Measurements from ENCODE around the gene ANAPC7.
"Not testable (repeated sequence)": the region's sequence is repeated elsewhere in the genome, so short reads cannot be mapped to it uniquely, and the experiment has no call there.

ANAPC7 gene, protein sequence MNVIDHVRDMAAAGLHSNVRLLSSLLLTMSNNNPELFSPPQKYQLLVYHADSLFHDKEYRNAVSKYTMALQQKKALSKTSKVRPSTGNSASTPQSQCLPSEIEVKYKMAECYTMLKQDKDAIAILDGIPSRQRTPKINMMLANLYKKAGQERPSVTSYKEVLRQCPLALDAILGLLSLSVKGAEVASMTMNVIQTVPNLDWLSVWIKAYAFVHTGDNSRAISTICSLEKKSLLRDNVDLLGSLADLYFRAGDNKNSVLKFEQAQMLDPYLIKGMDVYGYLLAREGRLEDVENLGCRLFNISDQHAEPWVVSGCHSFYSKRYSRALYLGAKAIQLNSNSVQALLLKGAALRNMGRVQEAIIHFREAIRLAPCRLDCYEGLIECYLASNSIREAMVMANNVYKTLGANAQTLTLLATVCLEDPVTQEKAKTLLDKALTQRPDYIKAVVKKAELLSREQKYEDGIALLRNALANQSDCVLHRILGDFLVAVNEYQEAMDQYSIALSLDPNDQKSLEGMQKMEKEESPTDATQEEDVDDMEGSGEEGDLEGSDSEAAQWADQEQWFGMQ

DNA sequence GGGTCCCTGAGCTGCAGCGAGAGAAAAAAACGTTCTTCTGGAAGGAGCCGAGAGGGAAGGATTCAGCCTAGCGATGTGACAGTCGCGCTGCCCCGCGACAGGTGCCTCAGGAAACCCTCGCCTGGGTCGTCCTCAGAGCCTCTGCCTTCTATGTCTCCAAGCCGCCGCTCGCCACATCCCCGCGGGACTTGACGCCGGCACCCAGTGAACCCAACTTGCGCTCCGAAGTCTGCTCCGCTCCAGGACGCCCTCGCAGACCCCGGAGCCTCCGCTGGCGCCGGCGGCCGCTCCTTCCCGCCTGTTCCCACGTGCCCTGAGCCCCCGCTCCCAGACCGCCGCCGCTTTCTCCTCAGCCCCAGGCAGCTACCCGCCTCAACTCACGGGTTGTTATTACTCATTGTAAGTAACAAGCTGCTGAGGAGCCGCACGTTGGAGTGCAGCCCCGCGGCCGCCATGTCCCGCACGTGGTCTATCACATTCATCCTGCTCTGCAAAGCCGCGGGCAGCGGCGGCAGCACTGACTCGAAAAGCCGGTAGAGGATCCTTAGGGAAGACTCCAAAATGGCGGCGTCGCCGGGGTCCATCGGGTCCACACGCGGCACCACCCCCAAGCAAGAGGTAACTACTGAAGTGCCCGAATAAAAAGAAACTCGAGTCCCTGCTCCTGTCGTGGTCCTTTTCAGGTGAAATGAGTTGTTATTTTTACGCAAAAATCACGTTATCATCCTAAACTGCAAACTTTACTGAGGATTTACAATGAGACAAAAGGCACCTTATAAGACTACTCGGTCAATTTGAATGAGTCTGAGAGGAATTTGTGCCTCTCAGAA lies at the start of gene ANAPC7:
Gene ANAPC7, minus strand, starts transcription at position 563 of the 830 bp plus-strand sequence. Its CDS starts 81 bp downstream, at position 482.
- in situ Hi-C loops (cut with MboI; ENCODE audit: low sequenced_read_pairs), result no loop called here

DNA sequence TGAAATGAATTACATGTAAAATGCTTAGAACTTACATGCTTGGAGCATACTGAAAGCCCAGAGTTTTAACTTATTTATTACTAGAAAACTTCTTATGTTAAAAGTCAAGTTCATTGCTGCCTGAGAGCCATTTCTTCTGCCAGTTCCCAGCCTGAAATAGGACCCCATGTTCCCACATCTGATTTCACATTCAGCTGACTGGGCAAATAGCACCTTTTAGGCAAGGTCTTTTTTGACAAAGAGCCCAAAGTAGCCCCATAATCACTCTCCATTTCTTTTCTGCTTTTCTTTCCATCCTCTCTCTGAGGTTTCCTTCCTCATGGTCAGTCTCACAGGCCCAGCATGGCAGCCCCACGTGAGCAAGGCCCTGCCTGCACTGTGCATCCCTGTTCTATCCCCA lies 47.8 kb upstream of the ANAPC7 start:
- in situ Hi-C loops (cut with MboI; ENCODE audit: low sequenced_read_pairs), result loop anchor here (10.0 kb wide), 2 partner anchors 54 to 244 kb away; partner anchors contain the start of genes RAD9B and VPS29

DNA sequence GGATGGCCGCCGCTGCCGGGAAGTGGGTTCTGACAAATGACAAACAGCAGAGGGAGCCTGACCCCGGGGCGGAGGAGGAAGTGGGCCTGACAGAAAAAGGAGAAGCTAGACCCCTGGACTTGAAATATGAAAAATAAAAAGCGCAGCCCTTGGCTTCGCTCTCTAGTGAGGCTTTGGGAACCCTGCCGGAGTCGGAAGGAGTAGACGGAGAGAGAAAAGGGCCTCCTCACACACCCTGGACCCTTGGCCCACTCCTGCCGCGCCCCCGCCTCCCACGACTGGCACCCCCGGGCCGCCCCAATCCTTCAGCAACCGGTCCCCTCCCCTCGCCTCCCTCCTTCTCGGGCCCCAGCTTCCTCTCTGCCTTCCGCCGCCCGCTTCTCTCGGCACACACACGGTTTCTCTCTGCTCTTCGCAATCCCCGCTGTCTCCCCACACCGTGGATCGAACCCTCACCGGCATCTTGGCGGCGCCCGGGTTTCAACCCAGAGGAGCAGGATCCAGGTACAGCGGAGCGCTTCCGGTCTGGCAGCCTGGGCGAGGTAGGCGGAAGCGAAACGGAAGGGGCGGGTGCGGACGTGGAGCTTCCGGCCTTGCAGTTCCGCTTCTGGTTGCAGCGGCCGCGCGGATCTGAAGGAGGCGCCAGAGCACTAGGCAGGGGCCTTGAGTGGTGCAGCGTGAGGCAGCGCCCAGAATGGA lies 46.4 kb upstream of the ANAPC7 start, which contains the start of gene ARPC3:
Gene ARPC3, minus strand, starts transcription at position 539 of the 699 bp plus-strand sequence. Its CDS starts 77 bp downstream, at position 462.
- in situ Hi-C loops (cut with MboI; ENCODE audit: low sequenced_read_pairs), result loop anchor here (10.0 kb wide), 2 partner anchors 55 to 245 kb away; partner anchors contain the start of genes RAD9B and VPS29

DNA sequence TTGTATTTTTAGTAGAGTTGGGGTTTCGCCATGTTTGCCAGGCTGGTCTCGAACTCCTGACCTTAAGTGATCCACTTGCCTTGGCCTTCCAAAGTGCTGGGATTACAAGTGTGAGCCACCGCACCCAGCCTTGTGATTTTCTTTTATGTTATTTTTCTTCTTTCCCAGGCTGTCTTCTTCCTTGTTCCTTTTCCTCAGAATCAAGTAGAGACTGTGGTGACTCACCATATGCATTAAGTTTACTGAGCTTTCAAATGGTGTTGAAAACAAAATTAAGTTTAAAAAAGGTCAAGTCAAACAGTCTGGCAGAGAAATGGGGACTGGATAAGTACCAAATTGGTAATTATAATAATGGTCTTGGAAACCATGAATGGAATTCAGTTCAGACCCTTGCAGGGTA lies 40.9 kb upstream of the ANAPC7 start:
- in situ Hi-C loops (cut with MboI; ENCODE audit: low sequenced_read_pairs), result no loop called here

DNA sequence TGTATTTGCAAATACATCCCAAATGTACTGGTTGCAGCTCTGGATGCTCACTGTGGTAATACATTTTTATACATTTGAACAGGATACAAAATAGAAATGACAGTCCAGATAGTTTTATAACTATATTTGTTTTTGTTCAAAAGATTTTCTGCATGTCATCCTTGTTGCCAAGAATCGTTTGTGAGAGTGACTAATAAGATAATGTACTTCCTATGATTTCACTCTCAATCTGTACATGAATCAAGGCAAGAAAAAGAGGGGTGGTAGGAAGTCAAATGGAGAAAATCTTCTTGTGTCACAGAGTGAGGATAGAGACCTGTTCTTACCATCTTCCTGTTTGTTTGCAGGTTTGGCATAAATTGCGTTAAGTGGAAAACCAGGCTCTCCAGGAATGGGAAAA lies 32.7 kb upstream of the ANAPC7 start:
- in situ Hi-C loops (cut with MboI; ENCODE audit: low sequenced_read_pairs), result no loop called here

DNA sequence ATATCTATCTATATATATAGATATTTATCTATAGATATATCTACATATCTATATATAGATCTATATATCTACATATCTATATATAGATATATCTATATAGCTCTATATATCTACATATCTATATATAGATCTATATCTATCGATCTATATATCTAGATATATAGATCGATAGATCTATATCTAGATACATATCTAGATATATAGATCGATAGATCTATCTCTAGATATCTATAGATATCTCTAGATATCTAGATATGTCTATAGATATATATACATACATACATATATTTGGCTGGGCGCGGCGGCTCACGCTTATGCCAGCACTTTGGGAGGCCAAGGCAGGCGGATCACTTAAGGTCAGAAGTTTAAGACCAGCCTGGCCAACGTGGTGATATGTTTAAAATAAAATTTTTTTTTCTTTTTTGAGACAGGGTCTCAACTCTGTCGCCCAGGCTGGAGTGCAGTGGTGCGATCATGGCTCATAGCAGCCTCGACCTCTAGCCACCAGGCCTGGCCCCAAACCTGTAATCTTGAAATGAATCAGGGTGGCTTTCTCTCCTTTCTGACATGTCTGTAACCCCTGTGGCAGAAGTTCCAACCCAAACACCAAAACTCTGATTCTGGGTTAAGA lies 28.6 kb upstream of the ANAPC7 start:
- in situ Hi-C loops (cut with MboI; ENCODE audit: low sequenced_read_pairs), result no loop called here

DNA sequence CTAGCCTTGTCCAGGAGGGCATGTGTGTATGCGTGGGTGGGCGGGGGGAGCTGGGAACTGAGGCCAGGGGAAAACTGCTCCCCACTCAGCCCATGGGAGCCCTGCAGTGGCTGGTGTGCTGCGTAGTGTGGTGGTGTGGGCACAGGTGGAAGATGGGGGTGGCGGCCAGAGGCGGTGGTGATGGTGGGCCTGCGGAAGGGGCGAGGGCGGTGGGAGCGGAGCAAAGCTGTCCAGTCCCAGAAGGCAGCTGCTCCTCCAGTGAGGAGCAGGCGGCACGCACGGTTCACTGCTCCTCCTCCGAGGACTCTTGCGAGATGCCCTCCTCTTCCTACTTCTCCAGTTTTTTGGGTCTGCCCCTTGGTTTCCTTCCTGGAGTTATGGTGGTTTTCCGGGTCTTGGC lies 26.2 kb upstream of the ANAPC7 start:
- in situ Hi-C loops (cut with MboI; ENCODE audit: low sequenced_read_pairs), result not testable (repeated sequence)

DNA sequence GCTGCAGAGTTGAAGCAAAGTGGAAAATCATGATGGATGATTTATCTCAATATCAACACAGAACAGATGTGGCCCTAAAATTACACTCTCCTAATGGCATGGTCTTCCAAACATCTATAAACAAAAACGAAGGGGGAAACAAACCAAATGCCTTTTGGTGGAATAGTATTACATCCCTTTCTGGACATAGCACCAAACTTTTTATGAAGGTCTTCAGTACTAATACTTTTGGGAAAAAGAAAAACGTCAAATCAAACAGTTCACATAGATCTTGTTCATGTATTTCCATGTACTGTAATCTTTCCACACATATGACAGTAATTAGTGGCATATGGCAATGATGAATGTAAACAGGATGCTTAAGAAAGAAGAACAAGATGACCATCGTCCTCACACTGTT lies 22.9 kb upstream of the ANAPC7 start:
- in situ Hi-C loops (cut with MboI; ENCODE audit: low sequenced_read_pairs), result no loop called here

DNA sequence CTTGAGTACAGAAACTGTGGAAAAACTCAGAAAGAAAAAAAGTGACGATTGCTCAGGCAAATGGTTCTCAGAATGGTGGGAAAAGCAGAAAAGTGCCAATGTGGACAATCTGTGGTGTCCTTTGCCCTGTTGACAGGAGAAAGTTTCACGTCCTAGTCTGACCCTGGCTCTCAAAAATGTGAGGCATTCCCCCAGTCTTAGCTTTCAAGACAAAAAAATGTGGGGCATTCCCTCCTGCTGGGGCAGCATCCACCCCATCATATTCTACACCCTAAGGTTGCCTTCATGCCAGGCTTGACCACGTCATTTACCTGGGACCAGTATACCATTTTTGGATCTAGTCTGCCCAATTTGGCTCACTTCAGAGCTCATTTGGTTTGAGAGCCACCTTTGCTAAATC lies 20.7 kb upstream of the ANAPC7 start:
- in situ Hi-C loops (cut with MboI; ENCODE audit: low sequenced_read_pairs), result no loop called here

DNA sequence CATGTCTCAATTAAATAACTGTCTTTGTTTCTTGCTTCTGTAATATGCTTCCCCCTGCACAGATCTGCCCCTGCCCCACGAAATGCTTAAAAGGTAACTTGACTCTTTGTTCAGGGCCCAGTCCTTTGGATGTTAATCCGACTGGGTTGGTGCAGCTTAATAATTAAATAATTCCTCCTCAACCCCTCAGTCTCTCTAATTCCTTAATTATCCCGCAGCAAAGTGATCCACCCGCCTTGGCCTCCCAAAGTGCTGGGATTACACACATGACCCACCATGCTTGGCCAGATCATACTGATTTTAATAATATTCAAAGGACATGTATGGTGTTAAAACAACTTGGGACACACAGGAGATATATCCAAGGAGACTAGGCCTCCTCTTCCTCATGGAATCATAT lies 18.2 kb upstream of the ANAPC7 start:
- in situ Hi-C loops (cut with MboI; ENCODE audit: low sequenced_read_pairs), result no loop called here

DNA sequence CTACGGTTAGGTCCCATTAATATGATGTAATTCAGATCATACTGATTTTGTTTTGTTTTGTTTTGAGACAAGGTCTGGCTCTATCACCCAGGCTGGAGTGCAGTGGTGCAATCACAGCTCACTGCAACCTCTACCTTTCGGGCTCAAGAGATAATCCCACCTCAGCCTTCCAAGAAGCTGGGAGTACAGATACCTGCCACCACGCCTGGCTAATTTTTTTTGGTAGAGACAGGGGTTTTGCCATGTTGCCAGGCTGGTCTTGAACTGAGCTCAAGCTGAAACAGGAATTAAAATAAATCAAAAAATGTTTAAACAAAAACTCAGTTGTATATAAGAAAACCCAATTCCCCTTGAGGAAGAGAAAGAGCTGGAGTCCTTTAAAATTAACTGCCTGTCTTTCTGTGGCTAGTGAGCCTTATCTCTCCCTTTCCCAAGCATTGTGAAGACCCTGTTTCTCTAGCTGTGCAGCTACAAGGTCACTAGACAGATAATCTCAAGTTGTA lies 17.7 kb upstream of the ANAPC7 start:
- in situ Hi-C loops (cut with MboI; ENCODE audit: low sequenced_read_pairs), result no loop called here

DNA sequence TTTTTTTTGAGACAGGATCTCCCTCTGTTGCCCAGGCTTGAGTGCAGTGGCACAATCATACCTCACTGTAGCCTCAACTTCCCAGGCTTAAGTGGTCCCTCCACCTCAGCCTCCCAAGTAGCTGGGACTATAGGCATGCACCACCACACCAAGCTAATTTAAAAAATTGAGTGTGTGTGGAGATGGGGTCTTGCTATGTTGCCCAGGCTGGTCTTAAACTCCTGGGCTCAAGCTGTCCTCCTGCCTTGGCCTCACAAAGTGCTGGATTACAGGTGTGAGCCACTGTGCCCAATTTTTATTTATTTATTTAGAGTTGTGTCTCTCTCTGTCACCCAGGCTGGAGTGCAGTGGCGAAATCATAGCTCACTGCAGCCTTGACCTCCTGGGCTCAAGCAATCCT lies 17.1 kb upstream of the ANAPC7 start:
- in situ Hi-C loops (cut with MboI; ENCODE audit: low sequenced_read_pairs), result not testable (repeated sequence)

DNA sequence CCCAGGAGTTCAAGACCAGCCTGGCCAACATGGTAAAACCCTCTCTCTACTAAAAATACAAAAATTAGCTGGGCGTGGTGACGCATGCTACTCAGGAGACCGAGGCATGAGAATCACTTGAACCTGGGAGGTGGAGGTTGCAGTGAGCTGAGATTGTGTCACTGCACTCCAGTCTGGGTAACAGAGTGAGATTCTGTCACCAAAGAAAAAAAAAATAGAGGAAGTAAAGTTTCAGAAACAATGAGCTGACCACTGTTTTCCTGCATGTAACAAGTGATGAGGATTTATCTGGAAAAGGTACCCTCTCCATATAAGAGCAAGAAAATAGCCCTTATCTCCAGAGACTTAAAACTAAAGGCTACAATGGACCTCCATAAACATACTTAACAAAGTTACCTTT lies 13.6 kb upstream of the ANAPC7 start:
- in situ Hi-C loops (cut with MboI; ENCODE audit: low sequenced_read_pairs), result not testable (repeated sequence)

DNA sequence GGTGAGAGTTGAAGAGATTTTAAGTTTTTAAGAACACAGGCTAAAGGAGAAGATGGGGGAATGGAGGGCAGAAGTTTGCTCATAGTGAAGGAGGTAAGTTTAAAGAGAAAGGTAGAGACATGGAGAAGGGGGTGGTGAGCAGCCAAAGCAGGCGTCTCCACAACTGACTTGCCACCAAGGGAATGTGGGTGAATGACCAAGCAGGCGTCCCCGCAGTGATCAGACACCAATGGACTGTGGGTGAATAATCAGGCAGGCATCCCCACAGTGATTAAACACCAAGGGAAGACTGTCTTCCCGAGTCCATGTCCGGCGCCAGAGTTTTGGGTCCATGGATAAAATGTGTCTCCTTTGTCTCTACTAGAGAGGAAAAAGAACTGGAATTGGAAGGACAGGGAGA lies 6.6 kb upstream of the ANAPC7 start:
- in situ Hi-C loops (cut with MboI; ENCODE audit: low sequenced_read_pairs), result not testable (repeated sequence)

DNA sequence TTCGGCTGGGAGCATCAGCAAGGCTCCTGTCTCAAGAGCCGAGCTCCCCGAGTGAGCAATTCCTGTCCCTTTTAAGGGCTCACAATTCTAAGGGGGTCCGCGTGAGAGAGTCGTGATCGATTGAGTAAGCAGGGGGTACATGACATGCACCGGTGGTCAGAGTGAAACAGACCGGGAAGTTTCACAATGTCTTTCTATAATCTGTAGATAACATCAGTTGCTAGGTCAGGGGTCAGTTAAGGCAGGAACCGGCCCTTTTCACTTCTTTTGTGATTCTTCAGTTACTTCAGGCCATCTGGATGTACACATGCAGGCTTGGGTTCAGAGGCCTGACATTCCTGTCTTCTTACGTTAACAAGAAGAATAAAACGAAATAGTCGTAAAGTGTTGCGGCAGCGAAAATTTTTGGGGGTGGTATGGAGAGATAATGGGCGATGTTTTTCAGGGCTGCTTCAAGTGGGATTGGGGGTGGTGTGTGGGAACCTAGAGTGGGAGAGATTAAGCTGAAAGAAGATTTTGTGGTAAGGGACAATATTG lies 1.7 kb upstream of the ANAPC7 start:
- in situ Hi-C loops (cut with MboI; ENCODE audit: low sequenced_read_pairs), result not testable (repeated sequence)

DNA sequence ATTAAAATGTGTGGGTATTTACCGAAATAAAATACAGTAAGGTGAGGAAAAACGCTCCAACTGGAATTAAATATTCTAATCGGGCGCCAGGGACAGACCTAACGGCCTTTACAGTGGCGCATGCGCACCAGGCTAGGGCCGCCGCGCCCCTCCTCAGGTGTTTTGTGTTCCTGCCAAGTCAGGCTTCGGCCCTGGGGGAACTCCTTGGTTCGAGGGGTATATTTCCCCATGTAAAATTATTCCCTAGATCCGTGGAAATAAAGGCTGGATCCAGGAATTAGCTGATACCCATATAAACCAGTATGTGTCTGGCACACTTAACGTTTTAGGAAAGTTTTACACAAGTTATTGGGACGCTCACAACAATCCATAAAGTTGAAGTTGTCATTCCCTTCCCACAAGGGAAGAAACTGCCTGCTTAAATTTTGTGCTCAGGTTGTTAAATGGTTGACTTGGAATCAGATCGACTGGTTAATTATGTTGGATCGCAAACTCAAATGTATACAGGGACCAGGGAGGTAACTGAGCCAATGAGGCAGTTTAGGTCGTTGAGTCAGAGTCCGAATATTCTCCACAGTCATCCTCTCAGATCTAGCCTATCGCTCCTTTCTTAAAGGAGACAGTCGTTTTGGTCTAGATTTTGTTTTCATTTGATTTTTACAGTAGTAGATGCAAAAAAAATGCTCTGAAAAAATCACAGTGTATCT lies 621 bp upstream of the ANAPC7 start:
- in situ Hi-C loops (cut with MboI; ENCODE audit: low sequenced_read_pairs), result no loop called here

DNA sequence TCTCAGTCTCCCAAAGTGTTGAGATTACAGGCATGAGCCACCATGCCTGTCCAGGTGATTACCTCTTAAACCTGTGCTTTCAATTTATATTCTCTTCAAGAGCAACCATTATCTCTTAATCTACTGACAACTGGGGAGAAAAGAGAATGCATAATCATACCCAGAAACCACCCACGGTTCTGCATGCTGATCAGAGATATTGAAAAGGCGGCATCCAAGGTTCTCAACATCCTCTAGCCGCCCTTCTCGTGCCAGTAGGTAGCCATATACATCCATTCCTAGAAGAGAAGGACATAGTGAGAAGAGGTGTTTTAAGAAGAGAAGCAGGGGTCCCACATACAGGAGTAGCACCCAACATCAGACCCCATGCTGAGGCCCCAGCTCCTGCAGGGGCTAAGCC lies 20.8 kb downstream of the ANAPC7 start:
- in situ Hi-C loops (cut with MboI; ENCODE audit: low sequenced_read_pairs), result no loop called here

DNA sequence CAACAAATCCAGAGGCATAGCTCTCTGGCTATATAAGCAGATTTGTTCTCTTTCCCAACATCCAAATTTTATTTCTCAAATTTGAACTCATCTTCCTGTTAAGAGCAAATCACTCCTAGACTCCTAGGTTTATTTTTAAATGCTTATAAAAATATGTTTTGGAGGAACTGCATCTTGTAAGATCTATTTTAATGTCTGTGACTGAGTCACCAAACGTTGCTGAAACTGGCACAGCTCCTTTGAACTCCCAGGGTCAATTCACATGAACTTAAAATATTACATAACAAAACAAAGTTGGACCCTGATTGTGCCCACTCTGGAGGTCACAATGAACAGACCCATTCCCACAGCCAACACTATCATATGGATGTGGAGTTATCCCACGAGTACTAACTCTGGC lies 23.9 kb downstream of the ANAPC7 start:
- in situ Hi-C loops (cut with MboI; ENCODE audit: low sequenced_read_pairs), result no loop called here

DNA sequence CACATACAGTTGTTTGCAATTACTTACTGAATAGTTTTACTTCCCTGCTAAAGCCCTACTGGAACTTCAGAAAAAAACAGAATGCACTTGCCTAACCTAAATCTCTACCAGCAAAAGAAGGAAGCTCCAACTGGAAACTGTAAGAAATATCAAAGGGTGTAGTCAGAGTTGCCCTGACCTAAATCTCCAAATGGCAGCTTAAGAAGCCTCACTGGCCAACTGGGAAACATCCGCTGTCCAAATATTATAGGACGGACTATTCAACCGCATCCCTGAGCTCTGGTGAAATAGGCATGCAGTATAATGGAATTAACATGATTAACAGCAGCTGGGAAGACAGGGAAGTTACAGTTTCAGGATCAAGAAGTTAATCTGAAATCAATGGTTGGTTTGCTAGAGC lies 24.3 kb downstream of the ANAPC7 start:
- in situ Hi-C loops (cut with MboI; ENCODE audit: low sequenced_read_pairs), result no loop called here
